LNCaP clone FGC (cell line): Measurements from ENCODE around the gene EEFSEC.
A peak's percentile ranks its signal among the peaks of the same experiment; 100 is the strongest.

Experiments used
- DNase-seq: peaks from one replicate; pipeline ENCODE4 v3.0.0-alpha.2; 2011; ENCODE audit warnings: low read depth
- H3K4me3 ChIP-seq: 2 replicates; pipeline ENCODE4 v1.5.1; 2011; ENCODE audit warnings: mild to moderate bottlenecking, low read depth, low read length, control low read depth
- CTCF ChIP-seq: IDR thresholded peaks from 2 replicates; pipeline ENCODE4 v1.5.1; 2012; ENCODE audit warnings: mild to moderate bottlenecking; ENCODE audit not compliant: control insufficient read depth, insufficient read depth; ENCODE audit errors: extremely low read depth

The EEFSEC gene

DNA sequence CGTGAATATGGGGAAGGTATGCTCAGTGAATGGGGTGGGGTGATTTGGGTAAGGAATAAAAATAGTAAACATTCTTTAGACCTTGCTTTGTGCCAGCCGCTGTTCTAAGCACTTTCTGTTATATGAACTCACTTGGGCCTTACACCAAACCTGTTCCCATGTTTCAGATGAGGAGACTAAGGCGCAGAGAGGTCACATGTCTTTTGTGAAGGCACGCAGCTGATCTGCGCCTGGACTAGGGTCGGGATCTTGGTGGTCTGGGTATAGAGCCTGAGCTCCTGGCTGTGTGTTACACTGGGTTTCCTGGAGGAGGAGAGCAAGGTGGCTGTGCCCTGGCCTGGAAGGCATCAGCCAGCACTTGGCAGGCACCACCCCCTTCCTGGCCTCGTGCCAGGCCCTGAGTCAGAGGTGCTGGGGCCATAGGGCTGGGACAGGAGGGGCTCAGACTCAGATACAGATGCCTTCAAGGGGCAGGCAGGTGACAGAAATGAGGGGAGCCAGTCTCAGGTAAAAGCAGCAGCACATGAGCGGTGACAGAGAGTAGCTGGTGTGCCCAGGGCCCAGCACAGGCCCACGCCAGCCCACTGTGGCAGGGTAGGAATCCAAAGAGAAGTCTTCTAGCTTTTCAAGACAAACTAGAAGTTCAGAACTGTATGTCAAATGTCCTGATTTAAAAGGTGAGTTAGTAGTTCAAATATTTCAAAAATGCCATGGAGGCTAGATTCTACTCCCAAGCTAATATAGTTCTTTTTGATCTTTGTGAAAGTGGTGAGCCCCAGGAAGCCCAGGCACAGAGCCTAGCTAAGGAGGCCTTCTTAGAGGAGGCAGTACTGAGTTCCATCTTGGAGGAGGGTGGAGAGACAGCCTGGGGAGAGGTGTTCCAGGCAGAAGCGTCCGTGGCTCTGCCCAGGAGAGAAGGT is 230.3 kb downstream of the EEFSEC start:
- no peak overlapping the region for H3K4me3 ChIP-seq
- TF ChIP-seq CTCF: no peak
- peak; percentile 74 for DNase-seq

DNA sequence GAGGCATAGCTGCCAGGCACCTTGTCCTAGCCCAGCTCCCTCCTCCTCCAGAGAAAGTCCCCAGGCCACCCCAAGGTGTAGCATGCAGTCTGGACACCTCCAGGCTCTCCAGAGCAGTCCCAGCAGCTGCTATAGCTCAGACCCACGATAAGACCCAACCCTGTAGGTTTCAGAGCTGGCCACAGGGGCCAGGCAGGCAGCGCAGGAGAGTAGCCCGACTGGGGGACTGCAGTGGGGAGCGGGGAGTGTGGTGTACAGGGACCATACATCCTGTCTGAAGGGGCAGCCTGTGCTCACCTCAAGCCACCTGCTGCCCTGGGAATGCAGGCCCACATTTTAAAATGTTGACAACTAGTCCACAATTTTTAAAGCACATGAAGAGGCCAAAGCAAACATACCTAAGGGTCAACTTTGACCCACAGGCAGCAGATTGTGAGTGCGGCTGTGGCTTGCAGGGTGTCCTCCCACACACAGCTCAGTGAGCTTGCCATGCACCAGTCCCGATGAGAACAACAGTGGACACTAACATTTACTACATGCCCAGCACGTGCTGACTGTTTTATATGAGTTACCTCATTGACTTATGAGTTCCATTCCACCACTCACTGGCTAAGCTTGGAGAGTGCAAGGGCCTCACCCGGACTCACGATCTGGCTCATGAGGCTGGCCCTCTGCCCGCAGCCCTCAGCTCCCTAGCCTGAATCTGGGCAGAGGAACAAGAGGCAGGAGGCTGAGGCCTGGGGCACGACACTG is 232.0 kb downstream of the EEFSEC start:
- no peak overlapping the region for H3K4me3 ChIP-seq
- peak; percentile 99 for DNase-seq
- TF ChIP-seq CTCF: no peak

GRCh38 chr3:128388932-128389331 is 235.7 kb downstream of the EEFSEC start:
- H3K4me3 ChIP-seq: no peak overlapping the region
- DNase-seq: no peak
- no peak for TF ChIP-seq CTCF

- no peak for DNase-seq
- TF ChIP-seq CTCF: no peak
- no peak overlapping the region for H3K4me3 ChIP-seq
Measured at GRCh38 chr3:128390867-128391266, 237.6 kb downstream of the EEFSEC start.

DNA sequence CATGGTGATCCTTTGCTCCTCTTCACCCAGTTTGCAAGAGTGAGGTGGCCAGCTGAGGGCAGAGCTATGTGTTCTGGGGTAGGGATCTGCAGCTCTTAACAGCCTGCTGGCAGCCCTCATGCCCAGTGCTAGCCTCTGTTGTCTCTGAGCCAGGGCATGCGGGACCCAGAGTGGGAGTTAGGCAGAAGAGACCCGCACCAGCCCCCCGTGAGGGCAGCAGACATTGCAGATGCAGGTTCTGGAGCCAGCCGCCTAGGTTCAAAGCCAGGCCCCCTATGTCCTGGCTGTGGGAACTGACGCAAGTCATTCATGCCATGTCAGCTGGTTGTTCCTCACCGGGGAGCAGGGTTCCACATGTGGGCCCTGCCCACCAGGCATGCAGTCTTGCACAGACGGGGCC is 238.7 kb downstream of the EEFSEC start:
- no peak for DNase-seq
- no peak overlapping the region for H3K4me3 ChIP-seq
- no peak for TF ChIP-seq CTCF

GRCh38 chr3:128392818-128393544 is 239.7 kb downstream of the EEFSEC start:
- no peak for DNase-seq
- no peak overlapping the region for H3K4me3 ChIP-seq
- TF ChIP-seq CTCF: no peak
